Panc1 (cell line): ENCODE data around the gene BCR. TPM values are rescaled to one million over a fixed set of nuclear protein-coding genes. Genes with fewer than 3 reads are reported as not detected.

ENCODE experiments used
- ATAC-seq: fragments of 200-7000 bp; cut with Tn5 transposase; 2 replicates; pipeline ENCODE4 v1.9.1; 2020; ENCODE audit warnings: mild to moderate bottlenecking, moderate library complexity
- BruUV-seq: library from RNA; stranded (reverse); fragments of 400-500 nt; replicated peaks from 2 replicates; lab custom pipeline; 2021; lab: Mats Ljungman, UMichigan
- CTCF ChIA-PET: fragments of 300-600 bp; sonication (Branson Sonifier 250); formaldehyde crosslinking; loops from one replicate; lab custom pipeline; 2022; ENCODE audit warnings: antibody characterized with exemption; lab: Charles Lee
- POLR2A ChIA-PET: fragments of 300-600 bp; sonication (Branson Sonifier 250); formaldehyde crosslinking; loops from one replicate; lab custom pipeline; 2022; ENCODE audit warnings: antibody characterized with exemption; lab: Charles Lee
- DNase-seq: peaks from one replicate; pipeline ENCODE4 v3.0.0-alpha.2; 2010; ENCODE audit warnings: low read depth, low spot score
- H3K27ac ChIP-seq: 2 replicates; pipeline ENCODE4 v1.5.1; 2011; ENCODE audit warnings: mild to moderate bottlenecking, low read length, inconsistent platforms
- H3K27me3 ChIP-seq: fragments of 200-500 bp; sonication (Bioruptor generic); 2 replicates; pipeline ENCODE4 v1.6.0; 2014; ENCODE audit warnings: low read length, inconsistent platforms; ENCODE audit not compliant: control insufficient read depth, insufficient read depth
- H3K36me3 ChIP-seq: fragments of 200-500 bp; sonication (Bioruptor generic); 2 replicates; pipeline ENCODE4 v1.5.1; 2014; ENCODE audit warnings: inconsistent platforms, mild to moderate bottlenecking, low read length, moderate library complexity; ENCODE audit not compliant: control insufficient read depth, insufficient read depth
- H3K4me1 ChIP-seq: 2 replicates; pipeline ENCODE4 v1.5.1; 2011; ENCODE audit warnings: inconsistent platforms, mild to moderate bottlenecking, low read length, moderate library complexity; ENCODE audit not compliant: control insufficient read depth, insufficient read depth
- H3K4me3 ChIP-seq, 2 experiments: 2 replicates each; pipeline ENCODE4 v1.5.1; 2011 to 2012; ENCODE audit warnings: low read depth in 2 of 2, low read length in 2 of 2, mild to moderate bottlenecking in 2 of 2, inconsistent platforms in 1 of 2, moderate library complexity in 1 of 2
- H3K9me3 ChIP-seq: fragments of 200-500 bp; sonication (Bioruptor generic); 2 replicates; pipeline ENCODE4 v1.5.1; 2014; ENCODE audit warnings: low read depth, mild to moderate bottlenecking, inconsistent platforms, low read length, moderate library complexity; ENCODE audit not compliant: control insufficient read depth, insufficient read depth
- POLR2AphosphoS5 ChIP-seq: IDR thresholded peaks from 2 replicates; pipeline ENCODE4 v1.6.1; 2012; ENCODE audit warnings: mild to moderate bottlenecking, low read depth, low read length, moderate library complexity
- SIN3A ChIP-seq: IDR thresholded peaks from 2 replicates; pipeline ENCODE4 v1.6.1; 2012; ENCODE audit warnings: low read depth, mild to moderate bottlenecking, low read length, moderate library complexity, borderline replicate concordance; ENCODE audit not compliant: insufficient read depth
- TCF7L2 ChIP-seq: IDR thresholded peaks from 2 replicates; pipeline ENCODE4 v1.6.1; 2011; ENCODE audit warnings: mild to moderate bottlenecking, low read depth, low read length, inconsistent platforms
- in situ Hi-C: cut with HindIII; loops from 2 replicates; pipeline ENCODE4 v1.10.0; 2016; ENCODE audit warnings: low sequenced_read_pairs, low pct_unique_long_range_greater_than_20kb
- intact Hi-C: fragments of 100-400 bp; cut with micrococcal nuclease; formaldehyde crosslinking; loops from one replicate; pipeline ENCODE4 v1.10.0; 2022; ENCODE audit not compliant: unreplicated experiment
- total RNA-seq: library from RNA; stranded (reverse); gene quantifications from one replicate; pipeline ENCODE4 v1.2.1, GENCODE V29; 2021; ENCODE audit not compliant: unreplicated experiment
- TF ChIP-seq, protein P1 (sequence below): fragments of 450-650 bp; IDR thresholded peaks from 2 replicates; pipeline ENCODE4 v1.5.1; 2017; ENCODE audit warnings: mild to moderate bottlenecking
- TF ChIP-seq, protein P2 (sequence below), 2 experiments: IDR thresholded peaks; 2 replicates each; pipeline ENCODE4 v1.6.1; 2011 to 2012; ENCODE audit warnings: low read depth in 2 of 2, control low read depth in 1 of 2, low read length in 1 of 2, mild to moderate bottlenecking in 1 of 2, moderate library complexity in 1 of 2; ENCODE audit not compliant: insufficient read depth in 1 of 2

The BCR gene
- total RNA-seq, 1 experiment from 2014 or later = 32.1 TPM

DNA sequence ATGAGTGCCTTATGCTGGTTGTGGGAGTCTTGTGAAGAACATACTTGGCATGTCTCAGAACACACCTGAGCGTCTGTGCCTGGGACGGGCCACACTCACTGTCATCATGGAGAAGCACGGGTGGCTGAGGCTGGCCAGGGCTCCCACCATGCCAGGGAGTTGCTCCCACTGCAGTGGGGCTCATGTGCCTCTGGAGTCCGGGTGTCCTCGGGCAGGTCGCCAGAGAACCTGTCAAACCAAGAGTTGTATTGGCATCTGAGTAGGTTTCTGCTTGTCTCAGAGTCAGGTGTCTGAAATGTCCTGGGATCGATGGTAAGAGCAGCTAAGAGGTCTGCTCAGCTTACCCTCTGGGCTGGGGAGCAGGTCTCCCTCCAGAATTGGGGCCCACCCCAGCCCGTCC lies 92.1 kb downstream of the BCR start:
- Histone ChIP-seq H3K27ac (no peak overlapping the region), H3K4me1 (no peaks in the 10 kb centered on the region), H3K27me3 (no peaks in the 10 kb centered on the region), H3K4me3 (no peak overlapping the region), H3K9me3 (no peaks in the 10 kb centered on the region), H3K36me3 (no peaks in the 10 kb centered on the region)
- POLR2A ChIA-PET = no interaction called here
- no peak for TF ChIP-seq TCF7L2
- TF ChIP-seq POLR2AphosphoS5 = no peak
- no peak for TF ChIP-seq SIN3A
- TF ChIP-seq, protein P1, sequence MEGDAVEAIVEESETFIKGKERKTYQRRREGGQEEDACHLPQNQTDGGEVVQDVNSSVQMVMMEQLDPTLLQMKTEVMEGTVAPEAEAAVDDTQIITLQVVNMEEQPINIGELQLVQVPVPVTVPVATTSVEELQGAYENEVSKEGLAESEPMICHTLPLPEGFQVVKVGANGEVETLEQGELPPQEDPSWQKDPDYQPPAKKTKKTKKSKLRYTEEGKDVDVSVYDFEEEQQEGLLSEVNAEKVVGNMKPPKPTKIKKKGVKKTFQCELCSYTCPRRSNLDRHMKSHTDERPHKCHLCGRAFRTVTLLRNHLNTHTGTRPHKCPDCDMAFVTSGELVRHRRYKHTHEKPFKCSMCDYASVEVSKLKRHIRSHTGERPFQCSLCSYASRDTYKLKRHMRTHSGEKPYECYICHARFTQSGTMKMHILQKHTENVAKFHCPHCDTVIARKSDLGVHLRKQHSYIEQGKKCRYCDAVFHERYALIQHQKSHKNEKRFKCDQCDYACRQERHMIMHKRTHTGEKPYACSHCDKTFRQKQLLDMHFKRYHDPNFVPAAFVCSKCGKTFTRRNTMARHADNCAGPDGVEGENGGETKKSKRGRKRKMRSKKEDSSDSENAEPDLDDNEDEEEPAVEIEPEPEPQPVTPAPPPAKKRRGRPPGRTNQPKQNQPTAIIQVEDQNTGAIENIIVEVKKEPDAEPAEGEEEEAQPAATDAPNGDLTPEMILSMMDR = no peak
- TF ChIP-seq, protein P2, sequence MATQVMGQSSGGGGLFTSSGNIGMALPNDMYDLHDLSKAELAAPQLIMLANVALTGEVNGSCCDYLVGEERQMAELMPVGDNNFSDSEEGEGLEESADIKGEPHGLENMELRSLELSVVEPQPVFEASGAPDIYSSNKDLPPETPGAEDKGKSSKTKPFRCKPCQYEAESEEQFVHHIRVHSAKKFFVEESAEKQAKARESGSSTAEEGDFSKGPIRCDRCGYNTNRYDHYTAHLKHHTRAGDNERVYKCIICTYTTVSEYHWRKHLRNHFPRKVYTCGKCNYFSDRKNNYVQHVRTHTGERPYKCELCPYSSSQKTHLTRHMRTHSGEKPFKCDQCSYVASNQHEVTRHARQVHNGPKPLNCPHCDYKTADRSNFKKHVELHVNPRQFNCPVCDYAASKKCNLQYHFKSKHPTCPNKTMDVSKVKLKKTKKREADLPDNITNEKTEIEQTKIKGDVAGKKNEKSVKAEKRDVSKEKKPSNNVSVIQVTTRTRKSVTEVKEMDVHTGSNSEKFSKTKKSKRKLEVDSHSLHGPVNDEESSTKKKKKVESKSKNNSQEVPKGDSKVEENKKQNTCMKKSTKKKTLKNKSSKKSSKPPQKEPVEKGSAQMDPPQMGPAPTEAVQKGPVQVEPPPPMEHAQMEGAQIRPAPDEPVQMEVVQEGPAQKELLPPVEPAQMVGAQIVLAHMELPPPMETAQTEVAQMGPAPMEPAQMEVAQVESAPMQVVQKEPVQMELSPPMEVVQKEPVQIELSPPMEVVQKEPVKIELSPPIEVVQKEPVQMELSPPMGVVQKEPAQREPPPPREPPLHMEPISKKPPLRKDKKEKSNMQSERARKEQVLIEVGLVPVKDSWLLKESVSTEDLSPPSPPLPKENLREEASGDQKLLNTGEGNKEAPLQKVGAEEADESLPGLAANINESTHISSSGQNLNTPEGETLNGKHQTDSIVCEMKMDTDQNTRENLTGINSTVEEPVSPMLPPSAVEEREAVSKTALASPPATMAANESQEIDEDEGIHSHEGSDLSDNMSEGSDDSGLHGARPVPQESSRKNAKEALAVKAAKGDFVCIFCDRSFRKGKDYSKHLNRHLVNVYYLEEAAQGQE (IDR thresholded peaks at IDR 0.05; ENCODE audit: insufficient read depth in 1 of 2, low read depth in 2 of 2, low read length in 1 of 2) = no peak
- no peak for ATAC-seq
- CTCF ChIA-PET = no interaction called here
- in situ Hi-C loops = no loop called here
- no TSS peak for BruUV-seq
- intact Hi-C loops = no loop called here
- DNase-seq = no peak

DNA sequence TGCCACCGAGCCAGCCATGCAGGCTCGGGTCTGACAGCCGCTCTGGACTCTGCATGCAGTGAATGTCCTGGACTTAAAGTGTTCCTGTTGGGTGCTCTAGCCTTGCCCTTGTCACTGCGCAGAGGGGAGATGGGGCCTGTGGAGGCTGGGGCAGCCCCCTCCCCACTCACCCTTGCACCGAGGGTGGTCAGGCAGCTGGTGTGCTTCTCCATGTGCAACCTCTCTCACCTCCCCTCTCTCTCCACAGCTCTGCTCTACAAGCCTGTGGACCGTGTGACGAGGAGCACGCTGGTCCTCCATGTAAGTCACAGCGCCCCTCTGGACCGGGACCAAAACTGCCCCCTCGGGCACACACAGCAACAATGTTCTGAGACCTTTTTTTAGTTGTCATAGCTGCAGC lies 92.5 kb downstream of the BCR start:
- ChIA-PET POLR2A (no interaction called here), CTCF (no interaction called here)
- ATAC-seq (no peak), DNase-seq (no peak)
- Histone ChIP-seq H3K9me3 (no peaks in the 10 kb centered on the region), H3K27me3 (no peaks in the 10 kb centered on the region), H3K4me3 (no peak overlapping the region), H3K27ac (no peak overlapping the region), H3K4me1 (no peaks in the 10 kb centered on the region), H3K36me3 (no peaks in the 10 kb centered on the region)
- in situ Hi-C loops = no loop called here
- intact Hi-C loops = no loop called here
- BruUV-seq = no TSS peak
- TF ChIP-seq SIN3A (no peak), TCF7L2 (no peak), POLR2AphosphoS5 (no peak)
- TF ChIP-seq, protein P2 (IDR thresholded peaks at IDR 0.05; ENCODE audit: insufficient read depth in 1 of 2, low read depth in 2 of 2, low read length in 1 of 2) = no peak
- TF ChIP-seq, protein P1 = no peak
